K562 (cell line): ENCODE measurements around the gene DMBT1. TPM values are rescaled to one million over a fixed set of nuclear protein-coding genes. Genes with fewer than 3 reads are reported as not detected.

Source experiments
- ATAC-seq: fragments of 200-7000 bp; cut with Tn5 transposase; 3 replicates; pipeline ENCODE4 v1.9.1; 2020; ENCODE audit warnings: moderate library complexity
- BruUV-seq: library from RNA; stranded (reverse); fragments of 400-500 nt; replicated peaks from 2 replicates; lab custom pipeline; 2021; lab: Mats Ljungman, UMichigan
- CTCF ChIA-PET: fragments of 300-600 bp; formaldehyde crosslinking; extraction: SDS; loops from one replicate; lab custom pipeline; 2021; ENCODE audit warnings: low intra/inter-chr PET ratio; lab: Yijun Ruan, JAX
- POLR2A ChIA-PET: fragments of 300-600, 350-650 bp; sonication (Branson Sonifier 250); formaldehyde crosslinking; extraction: SDS; loops from one replicate; lab custom pipeline; 2021; ENCODE audit warnings: antibody characterized with exemption, inconsistent platforms; lab: Yijun Ruan, JAX
- DNase-seq, 4 experiments: peaks; one replicate each; pipeline versions ENCODE4 v3.0.0 to v3.0.0-alpha.2; 2011 to 2018; ENCODE audit warnings: low spot score in 3 of 4, mixed read lengths in 3 of 4; ENCODE audit errors: extremely low read depth in 1 of 4
- FAIRE-seq: peaks from 2 replicates; lab custom pipeline; 2011; peaks lifted over from hg19 to GRCh38; lab: Jason Lieb, UNC
- H2AFZ ChIP-seq: 2 replicates; pipeline ENCODE4 v1.6.0; 2011; ENCODE audit warnings: low read depth, low read length, control low read depth, inconsistent platforms
- H3K27ac ChIP-seq: fragments of 200-600 bp; 3 replicates; pipeline ENCODE4 v1.8.0; 2011; ENCODE audit warnings: low read depth, mild to moderate bottlenecking, control low read depth, inconsistent platforms, low read length, moderate library complexity, mixed read lengths; ENCODE audit errors: extremely low read depth
- H3K27me3 ChIP-seq, 2 experiments: fragments of 300-600 bp in 1 of 2; 2 replicates in 1 of 2; 3 replicates in 1 of 2; pipeline versions ENCODE4 v1.6.0 to v1.8.0; 2011; ENCODE audit warnings: inconsistent platforms in 2 of 2, low read length in 2 of 2, mild to moderate bottlenecking in 1 of 2, mixed read lengths in 1 of 2, moderate library complexity in 1 of 2; ENCODE audit not compliant: control insufficient read depth in 2 of 2, insufficient read depth in 2 of 2
- H3K36me3 ChIP-seq: fragments of 300-600 bp; 3 replicates; pipeline ENCODE4 v1.8.0; 2011; ENCODE audit warnings: mild to moderate bottlenecking, low read length, inconsistent platforms; ENCODE audit not compliant: control insufficient read depth, insufficient read depth
- H3K4me1 ChIP-seq, 2 experiments: fragments of 200-600 bp in 1 of 2; replicated peaks in 1 of 2; 2 replicates in 1 of 2; 3 replicates in 1 of 2; pipeline versions ENCODE4 v1.5.1 to v1.8.0; 2011; ENCODE audit warnings: inconsistent platforms in 2 of 2, low read length in 2 of 2, mild to moderate bottlenecking in 1 of 2, mixed read lengths in 1 of 2, moderate library complexity in 1 of 2; ENCODE audit not compliant: control insufficient read depth in 2 of 2, insufficient read depth in 2 of 2
- H3K4me2 ChIP-seq: 2 replicates; pipeline ENCODE4 v1.6.1; 2011; ENCODE audit warnings: low read length, control low read depth, inconsistent platforms, mixed read lengths; ENCODE audit not compliant: insufficient read depth
- H3K4me3 ChIP-seq: fragments of 200-600 bp; sonication (generic), shearing (Covaris generic); 2 replicates; pipeline ENCODE4 v1.5.1; 2016; ENCODE audit warnings: control low read depth, inconsistent platforms
- H3K79me2 ChIP-seq: fragments of 200-600 bp; 3 replicates; pipeline ENCODE4 v1.8.0; 2011; ENCODE audit warnings: low read length, inconsistent platforms; ENCODE audit not compliant: control insufficient read depth, insufficient read depth
- H3K9ac ChIP-seq, 2 experiments: 2 replicates each; pipeline versions ENCODE4 v1.6.0 to v1.6.1; 2011; ENCODE audit warnings: low read depth in 2 of 2, low read length in 2 of 2, control low read depth in 1 of 2, inconsistent platforms in 1 of 2, mild to moderate bottlenecking in 1 of 2, mixed read lengths in 1 of 2; ENCODE audit not compliant: insufficient read depth in 1 of 2
- H3K9me1 ChIP-seq: one replicate; pipeline ENCODE4 v1.6.0; 2011; ENCODE audit warnings: inconsistent platforms, mild to moderate bottlenecking, low read length, moderate library complexity; ENCODE audit not compliant: control insufficient read depth, insufficient read depth
- H3K9me3 ChIP-seq: replicated peaks from 2 replicates; pipeline ENCODE4 v1.5.1; 2011; ENCODE audit warnings: low read depth, low read length, inconsistent platforms; ENCODE audit not compliant: control insufficient read depth, insufficient read depth
- H4K20me1 ChIP-seq: replicated peaks from 2 replicates; pipeline ENCODE4 v1.6.1; 2011; ENCODE audit warnings: low read length, inconsistent platforms, mixed read lengths; ENCODE audit not compliant: control insufficient read depth, insufficient read depth
- CREB3L1 ChIP-seq: fragments of 450-650 bp; IDR thresholded peaks from 2 replicates; pipeline ENCODE4 v1.6.1; 2014; ENCODE audit warnings: low read depth, mild to moderate bottlenecking, moderate library complexity, borderline replicate concordance
- CTCF ChIP-seq, 3 experiments: IDR thresholded peaks in 2 of 3; conservative IDR thresholded peaks in 1 of 3; 2 replicates each; pipeline ENCODE4 v1.5.1; 2011 to 2012; ENCODE audit warnings: low read length in 3 of 3, mild to moderate bottlenecking in 3 of 3, control low read depth in 2 of 3, improper control_type of control experiment in 1 of 3, inconsistent platforms in 1 of 3, low read depth in 1 of 3, mixed read lengths in 1 of 3, moderate library complexity in 1 of 3; ENCODE audit not compliant: insufficient read depth in 2 of 3
- E2F1 ChIP-seq: sonication (generic); formaldehyde crosslinking; IDR thresholded peaks from 2 replicates; pipeline ENCODE4 v1.8.1; 2023; ENCODE audit warnings: mild to moderate bottlenecking, missing genetic modification reagents, moderate library complexity
- FOXM1 ChIP-seq, 2 experiments: fragments of 450-650 bp in 1 of 2; sonication (generic) in 1 of 2; formaldehyde crosslinking in 1 of 2; IDR thresholded peaks; 2 replicates each; pipeline versions ENCODE4 v1.6.1 to v1.9.0; 2017 to 2022; ENCODE audit warnings: low read depth in 2 of 2, mild to moderate bottlenecking in 2 of 2, missing genetic modification reagents in 1 of 2, moderate library complexity in 1 of 2
- GABPB2 ChIP-seq: fragments of 250-450 bp; sonication (Bioruptor Pico); conservative IDR thresholded peaks from 2 replicates; pipeline ENCODE4 v1.5.1; 2021; ENCODE audit warnings: mild to moderate bottlenecking
- PCBP2 ChIP-seq: fragments of 200-400 bp; formaldehyde crosslinking; IDR thresholded peaks from 2 replicates; pipeline ENCODE4 v1.6.1; 2018; ENCODE audit warnings: low read length, low read depth, mild to moderate bottlenecking, moderate library complexity; ENCODE audit not compliant: poor library complexity, severe bottlenecking
- RAD21 ChIP-seq, 2 experiments: fragments of 250-450 bp in 1 of 2; fragments of 450-650 bp in 1 of 2; sonication (Bioruptor Pico) in 1 of 2; formaldehyde crosslinking in 1 of 2; IDR thresholded peaks in 1 of 2; conservative IDR thresholded peaks in 1 of 2; 2 replicates each; pipeline versions ENCODE4 v1.4.0 to v1.8.0; 2020 to 2022; ENCODE audit warnings: mild to moderate bottlenecking in 2 of 2, moderate library complexity in 1 of 2
- RBM34 ChIP-seq: fragments of 200-400 bp; formaldehyde crosslinking; IDR thresholded peaks from 2 replicates; pipeline ENCODE4 v1.6.1; 2018; ENCODE audit warnings: low read length, borderline replicate concordance; ENCODE audit not compliant: insufficient read depth
- TFE3 ChIP-seq: fragments of 450-650 bp; formaldehyde crosslinking; IDR thresholded peaks from 2 replicates; pipeline ENCODE4 v1.4.0; 2020; ENCODE audit warnings: mild to moderate bottlenecking, mixed read lengths
- ZKSCAN8 ChIP-seq: fragments of 200-800 bp; sonication (Bioruptor generic); IDR thresholded peaks from 2 replicates; pipeline ENCODE4 v1.6.1; 2016; ENCODE audit warnings: missing genetic modification characterization, missing compliant biosample characterization
- ZNF785 ChIP-seq: fragments of 250-450 bp; sonication (Bioruptor Pico); IDR thresholded peaks from 2 replicates; pipeline ENCODE4 v1.4.0; 2020; ENCODE audit warnings: mild to moderate bottlenecking
- WGBS: fragments of 100-300 bp; shearing (Covaris generic); methylation state at CpG from one replicate; pipeline ENCODE4 v1.1.6; 2016; ENCODE audit warnings: low coverage, mixed read lengths; ENCODE audit not compliant: insufficient coverage; ENCODE audit errors: missing lambda C conversion rate; 5-methylcytosine and 5-hydroxymethylcytosine counted together
- in situ Hi-C: fragments of 300-500 bp; cut with MboI; formaldehyde crosslinking; loops from 4 replicates; pipeline ENCODE4 v1.15.0; 2018; ENCODE audit warnings: inconsistent platforms, mixed read lengths
- intact Hi-C: fragments of 100-400 bp; cut with micrococcal nuclease; formaldehyde crosslinking; loops from 2 replicates; pipeline ENCODE4 v1.14.2; 2022
- polyA plus RNA-seq, 8 experiments: library from polyadenylated mRNA; depleted of rRNA in 4 of 8; stranded (reverse) in 5 of 8; unstranded in 3 of 8; fragments of >200 nt; fragmentation: Nextera tagmentation in 2 of 8; fragmentation: Illumina TruSeq in 1 of 8; extraction: Ambion mirVana in 2 of 8; extraction: Trizol in 1 of 8; gene quantifications; 2 replicates each; pipeline versions ENCODE4 v1.2.1 to v1.2.3, GENCODE V29; 2011 to 2014; ENCODE audit warnings: inconsistent platforms in 1 of 8, missing spikeins in 1 of 8
- total RNA-seq, 7 experiments: library from RNA; depleted of rRNA in 6 of 7; stranded (reverse); fragments of >200 nt in 6 of 7; fragmentation: Illumina TruSeq in 2 of 7; extraction: Trizol in 2 of 7; gene quantifications; 2 replicates each; pipeline versions ENCODE4 v1.2.1 to v1.2.3, GENCODE V29; 2011 to 2021; ENCODE audit warnings: low replicate concordance in 1 of 7

DMBT1 gene
- total and polyA plus RNA-seq, 9 of the 15 experiments (the other 6 are each of a cell fraction or from before 2014, with no cell fraction given) = 0.01 to 0.07 TPM; not detected in 7

- 0% methylated on average over 6 of the region's 6 CpGs for WGBS
- FAIRE-seq (no peak), ATAC-seq (no peak), DNase-seq (peak in 1 of 4 experiments; percentile 4)
- Histone ChIP-seq H3K27me3 (no peaks in the 10 kb centered on the region), H3K4me1 (no peaks in the 10 kb centered on the region), H3K79me2 (no peaks in the 10 kb centered on the region), H3K9me1 (no peaks in the 10 kb centered on the region), H3K9ac (no peak overlapping the region), H3K27ac (no peak overlapping the region), H2AFZ (no peak overlapping the region), H3K4me3 (no peak overlapping the region), H3K4me2 (no peak overlapping the region), H4K20me1 (no peaks in the 10 kb centered on the region), H3K9me3 (no peaks in the 10 kb centered on the region)
- POLR2A ChIA-PET = no interaction called here
- intact Hi-C loops (no loop called here), in situ Hi-C loops (no loop called here)
- BruUV-seq = no TSS peak
- TF ChIP-seq GABPB2 (CRISPR knock-in tag) (no peak), TFE3 (CRISPR knock-in tag) (no peak), ZKSCAN8 (CRISPR knock-in tag) (no peak), PCBP2 (no peak), CTCF (IDR thresholded peaks at IDR 0.05 in 2 of 3, conservative IDR thresholded peaks at IDR 0.05 in 1 of 3; ENCODE audit: insufficient read depth in 2 of 3, low read depth in 1 of 3, low read length in 3 of 3) (peak in 2 of 3 experiments; percentile 10 to 21; a peak in 1 of 6 replicates), ZNF785 (CRISPR knock-in tag) (no peak), E2F1 (CRISPR knock-in tag) (no peak), FOXM1 (IDR thresholded peaks at IDR 0.05; ENCODE audit: low read depth) (no peak), FOXM1 (CRISPR knock-in tag; IDR thresholded peaks at IDR 0.05; ENCODE audit: low read depth) (no peak), CREB3L1 (no peak), RAD21 (CRISPR knock-in tag; conservative IDR thresholded peaks at IDR 0.05 in 1 of 2, IDR thresholded peaks at IDR 0.05 in 1 of 2) (peak in 1 of 2 experiments; percentile 21; a peak in 1 of 4 replicates), RBM34 (no peak)
- TF ChIP-seq, all 486 proteins: peak for 2
- CTCF ChIA-PET = no interaction called here
- H3K36me3 ChIP-seq = no peaks in the 10 kb centered on the region
Measured at GRCh38 chr10:122525788-122526187, 34.8 kb upstream of the DMBT1 start.
